ENCODE results near the gene LRRC8C. TPM values are rescaled to one million over a fixed set of nuclear protein-coding genes. Genes with fewer than 3 reads are reported as not detected.
A peak's percentile ranks its signal among the peaks of the same experiment; 100 is the strongest.

The LRRC8C gene
- total RNA-seq, 1 experiment from 2014 or later = 3.5 TPM

DNA sequence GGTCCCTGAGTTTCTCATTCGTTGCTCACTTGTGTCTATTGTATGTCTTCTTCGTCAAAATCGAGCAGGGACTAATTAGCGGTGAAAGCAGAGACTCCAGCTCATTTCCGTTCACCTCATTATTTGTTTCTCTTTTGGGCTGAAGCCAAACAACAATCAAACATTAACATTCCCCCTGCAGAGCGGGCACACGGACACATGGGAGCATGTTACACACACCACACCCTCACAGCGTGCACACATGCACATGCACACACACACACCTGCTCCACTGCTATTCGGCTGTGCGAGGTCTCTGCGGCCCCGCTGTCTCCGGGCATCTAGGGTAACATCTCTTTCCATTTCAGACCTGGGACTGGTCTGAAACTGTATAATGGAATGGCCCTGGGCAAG lies 129.5 kb downstream of the LRRC8C start:
- intact Hi-C loops (cut with micrococcal nuclease; ENCODE audit: unreplicated experiment) = loop anchor here (2.0 to 5.0 kb wide), 3 partner anchors 165 to 790 kb away; no protein-coding TSS in a partner anchor
- no peak for TF ChIP-seq CTCF (IDR thresholded peaks at IDR 0.05; ENCODE audit: unreplicated experiment)
- peaks cover 52% of the 10 kb centered on the region for H3K27me3 Mint-ChIP-seq (ENCODE audit: unreplicated experiment)
- BruUV-seq (replicated peaks) = no TSS peak
- peak; percentile 6 for DNase-seq
- H3K36me3 Mint-ChIP-seq (ENCODE audit: insufficient read depth, unreplicated experiment) = peaks cover 11% of the 10 kb centered on the region
- H3K4me1 Mint-ChIP-seq (ENCODE audit: low read depth, unreplicated experiment) = peaks cover 30% of the 10 kb centered on the region
- CTCF ChIA-PET = interaction anchor here (0.7 to 2.3 kb wide), 14 partner anchors 9 to 399 kb away, joined by 3 to 27 read pairs (median 4); partner anchors contain the start of genes GBP6, LRRC8B and LRRC8C
- H3K27ac Mint-ChIP-seq (ENCODE audit: unreplicated experiment) = peak overlapping the region; percentile 27
- H3K4me3 Mint-ChIP-seq (ENCODE audit: low read depth, unreplicated experiment) = peak overlapping the region; percentile 82
- H3K9me3 Mint-ChIP-seq (ENCODE audit: low read depth, unreplicated experiment) = no peaks in the 10 kb centered on the region

DNA sequence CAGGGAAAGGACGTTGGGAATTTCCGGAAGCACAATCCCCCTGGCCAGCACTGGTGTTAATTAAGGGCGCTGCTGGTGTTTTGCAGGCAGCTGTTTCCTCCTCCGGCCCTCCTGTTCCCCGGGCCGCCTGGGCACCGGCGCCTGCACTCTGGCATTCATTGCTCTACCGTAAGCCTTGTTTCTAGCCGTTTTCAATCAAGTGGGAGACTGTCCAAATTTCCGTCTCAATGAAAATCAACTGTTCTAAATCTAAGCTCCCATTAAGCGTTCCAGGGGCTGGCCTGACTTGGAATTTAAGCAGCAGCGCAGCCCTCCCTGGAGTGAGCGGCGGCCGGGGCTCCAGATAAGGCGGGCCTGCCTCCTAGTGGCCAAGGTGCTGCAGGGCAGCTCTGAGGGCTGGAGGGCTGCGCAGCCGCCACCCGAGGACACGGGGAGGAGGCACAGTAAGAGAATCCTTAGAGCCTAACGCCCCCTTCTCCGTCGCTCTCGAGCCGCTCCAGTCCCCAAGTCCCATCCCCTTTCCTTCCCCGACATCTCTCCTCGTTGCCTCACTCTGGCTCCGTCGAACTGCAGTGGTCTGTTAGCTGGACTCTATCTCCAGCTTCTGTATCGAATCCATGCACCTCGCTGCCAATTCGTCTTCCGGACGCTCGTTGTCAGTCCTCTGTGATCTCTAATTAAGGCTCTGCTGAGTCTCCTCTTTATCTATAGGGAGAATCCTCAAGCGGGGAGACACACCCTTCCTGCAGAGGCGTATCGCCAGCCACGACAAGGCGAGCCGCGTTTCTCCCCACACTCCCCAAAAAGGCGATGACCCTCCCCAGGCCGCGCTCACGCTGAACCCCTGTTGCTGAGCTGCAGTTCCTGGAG lies 130.1 kb downstream of the LRRC8C start:
- CTCF ChIA-PET = interaction anchor here (0.7 to 2.3 kb wide), 16 partner anchors 8 to 399 kb away, joined by 3 to 27 read pairs (median 4); partner anchors contain the start of genes GBP6, LRRC8B and LRRC8C

GRCh38 chr1:89763649-89763986 lies 130.7 kb downstream of the LRRC8C start:
- peak overlapping the region; percentile 27 for H3K27ac Mint-ChIP-seq (ENCODE audit: unreplicated experiment)
- BruUV-seq (replicated peaks) = no TSS peak
- peaks cover 42% of the 10 kb centered on the region for H3K27me3 Mint-ChIP-seq (ENCODE audit: unreplicated experiment)
- TF ChIP-seq CTCF (IDR thresholded peaks at IDR 0.05; ENCODE audit: unreplicated experiment) = no peak
- H3K4me1 Mint-ChIP-seq (ENCODE audit: low read depth, unreplicated experiment) = peaks cover 30% of the 10 kb centered on the region
- peak overlapping the region; percentile 82 for H3K4me3 Mint-ChIP-seq (ENCODE audit: low read depth, unreplicated experiment)
- no peak for DNase-seq
- CTCF ChIA-PET = interaction anchor here (0.7 to 2.3 kb wide), 12 partner anchors 10 to 400 kb away, joined by 3 to 27 read pairs (median 4); partner anchors contain the start of gene GBP6
- intact Hi-C loops (cut with micrococcal nuclease; ENCODE audit: unreplicated experiment) = loop anchor here (1.0 to 5.0 kb wide), 5 partner anchors 131 to 791 kb away; no protein-coding TSS in a partner anchor
- H3K36me3 Mint-ChIP-seq (ENCODE audit: insufficient read depth, unreplicated experiment) = peaks cover 11% of the 10 kb centered on the region
- H3K9me3 Mint-ChIP-seq (ENCODE audit: low read depth, unreplicated experiment) = no peaks in the 10 kb centered on the region

More for the DNA sequence above, 130.1 kb downstream of the LRRC8C start:
- no TSS peak for BruUV-seq (replicated peaks)
- Mint-ChIP-seq H3K4me3 (ENCODE audit: low read depth, unreplicated experiment) (peak overlapping the region; percentile 82), H3K27me3 (ENCODE audit: unreplicated experiment) (peaks cover 46% of the 10 kb centered on the region), H3K36me3 (ENCODE audit: insufficient read depth, unreplicated experiment) (peaks cover 11% of the 10 kb centered on the region), H3K4me1 (ENCODE audit: low read depth, unreplicated experiment) (peaks cover 30% of the 10 kb centered on the region), H3K9me3 (ENCODE audit: low read depth, unreplicated experiment) (no peaks in the 10 kb centered on the region), H3K27ac (ENCODE audit: unreplicated experiment) (peak overlapping the region; percentile 27)
- peak; percentile 85 for DNase-seq
- peak; percentile 95 for TF ChIP-seq CTCF (IDR thresholded peaks at IDR 0.05; ENCODE audit: unreplicated experiment)
- intact Hi-C loops (cut with micrococcal nuclease; ENCODE audit: unreplicated experiment) = loop anchor here (1.0 to 5.0 kb wide), 5 partner anchors 131 to 791 kb away; no protein-coding TSS in a partner anchor

- no TSS peak for BruUV-seq (replicated peaks)
- CTCF ChIA-PET = no interaction called here
- H3K27me3 Mint-ChIP-seq (ENCODE audit: unreplicated experiment) = peaks cover 59% of the 10 kb centered on the region
- no peaks in the 10 kb centered on the region for H3K9me3 Mint-ChIP-seq (ENCODE audit: low read depth, unreplicated experiment)
- TF ChIP-seq CTCF (IDR thresholded peaks at IDR 0.05; ENCODE audit: unreplicated experiment) = no peak
- no peak overlapping the region for H3K27ac Mint-ChIP-seq (ENCODE audit: unreplicated experiment)
- H3K4me1 Mint-ChIP-seq (ENCODE audit: low read depth, unreplicated experiment) = peaks cover 30% of the 10 kb centered on the region
- DNase-seq = no peak
- peaks cover 11% of the 10 kb centered on the region for H3K36me3 Mint-ChIP-seq (ENCODE audit: insufficient read depth, unreplicated experiment)
- no peak overlapping the region for H3K4me3 Mint-ChIP-seq (ENCODE audit: low read depth, unreplicated experiment)
- intact Hi-C loops (cut with micrococcal nuclease; ENCODE audit: unreplicated experiment) = no loop called here
These were observed 132.9 kb downstream of the LRRC8C start for GRCh38 chr1:89765774-89766173.

Measured in Calu3 (cell line).